Stimulated activated naive CD8-positive, alpha-beta T cell treated with anti-CD3 and anti-CD28 coated beads, Interleukin-15, Interleukin-2, amounts not matched to agents 100 U/mL and 50 U/mL, for 24 hours (primary cell): ENCODE measurements around the gene TMEM88.
"Not testable (repeated sequence)": the region's sequence is repeated elsewhere in the genome, so short reads cannot be mapped to it uniquely, and the experiment has no call there.

Source experiments
- ATAC-seq: fragments of 150-1000 bp; cut with Tn5 transposase; one replicate; pipeline ENCODE4 v1.10.0; 2021
- DNase-seq: peaks from one replicate; pipeline ENCODE4 v3.0.0; 2021

The TMEM88 gene

GRCh38 chr17:7854851-7855659, at the start of gene TMEM88:
TMEM88 (plus strand) TSS chr17:7855066; CDS start chr17:7855075, 9 bp downstream.
- ATAC-seq (no peak), DNase-seq (no peak)

GRCh38 chr17:7806587-7806986, 48.3 kb upstream of the TMEM88 start:
- no peak for DNase-seq

GRCh38 chr17:7807206-7807605, 47.7 kb upstream of the TMEM88 start:
- ATAC-seq: no peak
- DNase-seq: no peak

More at GRCh38 chr17:7806587-7806986, 48.3 kb upstream of the TMEM88 start:
- no peak for ATAC-seq

- ATAC-seq: no peak
- DNase-seq: no peak
These were observed 45.6 kb upstream of the TMEM88 start for GRCh38 chr17:7809086-7809790.

- not testable (repeated sequence) for ATAC-seq, DNase-seq
These were observed 45.0 kb upstream of the TMEM88 start for GRCh38 chr17:7809791-7810343.

GRCh38 chr17:7811251-7811650, 43.6 kb upstream of the TMEM88 start:
- no peak for DNase-seq
- no peak for ATAC-seq

- ATAC-seq: no peak
These were observed 39.9 kb upstream of the TMEM88 start for GRCh38 chr17:7814969-7815368.

GRCh38 chr17:7816926-7817642, 37.8 kb upstream of the TMEM88 start:
- DNase-seq (no peak), ATAC-seq (no peak)

More at GRCh38 chr17:7814969-7815368, 39.9 kb upstream of the TMEM88 start:
- no peak for DNase-seq

GRCh38 chr17:7817643-7817964, 37.3 kb upstream of the TMEM88 start:
- DNase-seq: no peak
- ATAC-seq: no peak

GRCh38 chr17:7818026-7818425, 36.8 kb upstream of the TMEM88 start:
- no peak for ATAC-seq
- no peak for DNase-seq

- peak; percentile 8 for ATAC-seq
- no peak for DNase-seq
These were observed 35.9 kb upstream of the TMEM88 start for GRCh38 chr17:7818746-7819645.

- DNase-seq (no peak), ATAC-seq (no peak)
These were observed 34.6 kb upstream of the TMEM88 start for GRCh38 chr17:7820231-7820630.

GRCh38 chr17:7822126-7822525, 32.7 kb upstream of the TMEM88 start:
- DNase-seq (no peak), ATAC-seq (no peak)

GRCh38 chr17:7823581-7824001, 31.3 kb upstream of the TMEM88 start:
- no peak for DNase-seq
- ATAC-seq: no peak

GRCh38 chr17:7824021-7824924, 30.6 kb upstream of the TMEM88 start:
- ATAC-seq (no peak), DNase-seq (no peak)

- DNase-seq (no peak), ATAC-seq (no peak)
These were observed 29.5 kb upstream of the TMEM88 start for GRCh38 chr17:7825206-7825990.

GRCh38 chr17:7830616-7831015, 24.2 kb upstream of the TMEM88 start:
- no peak for ATAC-seq
- DNase-seq: no peak

- ATAC-seq: no peak
- no peak for DNase-seq
These were observed 23.6 kb upstream of the TMEM88 start for GRCh38 chr17:7831233-7831632.

- no peak for DNase-seq
- no peak for ATAC-seq
These were observed 22.4 kb upstream of the TMEM88 start for GRCh38 chr17:7832431-7832830.
